Immature natural killer cell (primary cell): ENCODE results near the gene DIO3. TPM values are rescaled to one million over a fixed set of nuclear protein-coding genes. Genes with fewer than 3 reads are reported as not detected.

Experiments
- DNase-seq, 3 donors: peaks; one replicate each; pipeline ENCODE4 v3.0.0; 2022; ENCODE audit warnings: mixed read lengths in 1 of 3
- H3K27ac Mint-ChIP-seq, 6 donors: one replicate each; pipeline ENCODE4 v1.8.0; 2020; ENCODE audit warnings: mixed read lengths in 6 of 6, mild to moderate bottlenecking in 5 of 6, inconsistent platforms in 4 of 6, moderate library complexity in 3 of 6
- H3K27me3 Mint-ChIP-seq, 3 donors: one replicate each; pipeline ENCODE4 v1.8.0; 2020 to 2021; ENCODE audit warnings: low read depth in 3 of 3, mild to moderate bottlenecking in 3 of 3, mixed read lengths in 3 of 3, moderate library complexity in 3 of 3, inconsistent platforms in 1 of 3
- H3K36me3 Mint-ChIP-seq, 3 donors: one replicate each; pipeline ENCODE4 v1.8.0; 2020; ENCODE audit warnings: mixed read lengths in 3 of 3, inconsistent platforms in 2 of 3, mild to moderate bottlenecking in 2 of 3
- H3K4me1 Mint-ChIP-seq, 2 donors: one replicate each; pipeline ENCODE4 v1.8.0; 2020; ENCODE audit warnings: inconsistent platforms in 2 of 2, mild to moderate bottlenecking in 2 of 2, mixed read lengths in 2 of 2, moderate library complexity in 1 of 2
- H3K4me3 Mint-ChIP-seq, 5 donors: one replicate each; pipeline ENCODE4 v1.8.0; 2020; ENCODE audit warnings: mild to moderate bottlenecking in 5 of 5, mixed read lengths in 5 of 5, inconsistent platforms in 3 of 5, moderate library complexity in 3 of 5
- H3K9me3 Mint-ChIP-seq, 6 donors: one replicate each; pipeline ENCODE4 v1.8.0; 2020; ENCODE audit warnings: mild to moderate bottlenecking in 6 of 6, mixed read lengths in 6 of 6, inconsistent platforms in 4 of 6, moderate library complexity in 3 of 6
- polyA plus RNA-seq, 3 donors: library from polyadenylated mRNA; unstranded; fragments of 300-500 nt; fragmentation: Illumina TruSeq; gene quantifications; one replicate each; pipeline ENCODE4 v1.2.3, GENCODE V29; 2021

Gene DIO3
- not detected for polyA plus RNA-seq

DNA sequence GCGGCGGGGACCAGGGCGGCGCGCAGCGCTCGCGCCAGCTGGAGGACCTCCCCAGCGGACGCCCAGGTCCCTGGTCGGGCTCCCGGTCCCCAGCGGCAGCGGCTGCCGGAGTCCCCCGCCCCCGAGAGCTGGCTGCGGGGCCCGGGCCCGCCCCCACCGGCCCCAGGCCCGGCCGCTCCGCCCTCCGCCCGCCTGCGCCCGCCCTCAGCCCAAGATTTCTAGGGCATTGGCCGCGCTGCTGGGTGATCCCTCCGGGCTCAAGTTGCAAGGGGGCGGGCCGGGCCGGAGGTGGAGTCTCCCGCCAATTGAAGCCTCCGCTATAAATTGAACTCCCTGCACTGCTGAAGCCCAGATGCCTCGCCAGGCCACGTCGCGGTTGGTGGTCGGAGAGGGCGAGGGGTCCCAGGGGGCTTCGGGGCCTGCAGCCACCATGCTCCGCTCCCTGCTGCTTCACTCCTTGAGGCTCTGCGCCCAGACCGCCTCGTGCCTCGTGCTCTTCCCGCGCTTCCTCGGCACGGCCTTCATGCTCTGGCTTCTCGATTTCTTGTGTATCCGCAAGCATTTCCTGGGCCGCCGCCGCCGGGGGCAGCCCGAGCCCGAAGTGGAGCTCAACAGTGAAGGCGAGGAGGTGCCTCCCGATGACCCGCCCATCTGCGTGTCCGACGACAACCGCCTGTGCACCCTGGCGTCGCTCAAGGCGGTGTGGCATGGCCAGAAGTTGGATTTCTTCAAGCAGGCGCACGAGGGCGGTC, at the start of gene DIO3:
Gene DIO3 (plus strand): TSS at position 351 of the 752 bp plus-strand sequence.
- no peak for DNase-seq
- H3K9me3 Mint-ChIP-seq, result peaks cover 0 to 8% (median 7%) of the 10 kb centered on the region in 6 donors
- no peak within 1 kb of the TSS for H3K27ac Mint-ChIP-seq
- peaks cover 0 to 5% of the 10 kb centered on the region in 2 donors for H3K4me1 Mint-ChIP-seq
- H3K27me3 Mint-ChIP-seq, result peaks cover 25 to 31% (median 27%) of the 10 kb centered on the region in 3 donors
- peak within 1 kb of the TSS in 2 of 5 donors; percentile 56 to 59 for H3K4me3 Mint-ChIP-seq
- peaks cover 0 to 3% (median 0%) of the 10 kb centered on the region in 3 donors for H3K36me3 Mint-ChIP-seq

DNA sequence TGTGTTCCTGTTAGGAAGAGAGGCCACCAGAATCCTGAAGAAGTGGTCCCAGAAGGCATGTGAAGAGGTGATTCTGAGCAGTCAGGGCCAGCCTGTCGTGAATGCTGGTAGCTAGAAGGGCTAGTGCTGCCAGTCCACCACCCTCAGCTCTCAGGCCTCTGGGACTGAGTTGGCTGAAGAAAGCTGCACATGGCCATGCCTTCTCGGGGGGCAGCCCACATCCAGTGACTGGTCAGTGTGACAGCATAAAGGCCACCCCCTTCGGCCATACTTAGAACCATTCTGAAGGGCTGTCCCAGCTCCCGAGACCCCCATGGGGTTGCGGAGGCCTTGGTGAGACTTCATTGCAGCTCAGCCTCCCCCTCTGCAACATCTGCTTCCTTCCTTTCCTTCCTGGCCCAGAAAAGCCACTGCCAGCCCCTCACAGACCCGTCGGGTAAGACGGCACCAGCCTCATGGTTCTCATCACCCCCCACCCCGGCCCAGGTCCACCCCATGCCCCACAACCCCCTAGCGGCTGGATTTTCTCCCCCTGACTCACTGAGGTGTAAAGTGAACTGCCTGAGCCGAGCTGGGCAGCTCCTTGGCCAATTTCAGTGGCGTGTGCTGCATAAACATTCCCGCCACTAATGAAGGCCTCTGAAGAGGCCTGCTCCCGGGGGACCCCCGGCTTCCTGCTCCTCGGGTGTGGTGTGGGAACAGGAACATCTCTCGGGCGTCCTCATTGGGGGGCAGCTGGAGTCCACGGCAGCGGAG, 49.5 kb upstream of the DIO3 start:
- Mint-ChIP-seq H3K9me3 (peaks cover 0 to 3% (median 0%) of the 10 kb centered on the region in 6 donors), H3K4me1 (no peaks in the 10 kb centered on the region), H3K27me3 (peaks cover 0 to 7% (median 4%) of the 10 kb centered on the region in 3 donors), H3K4me3 (no peak overlapping the region), H3K36me3 (no peaks in the 10 kb centered on the region), H3K27ac (peak overlapping the region in 2 of 6 donors; percentile 1 to 16)
- DNase-seq, result no peak

DNA sequence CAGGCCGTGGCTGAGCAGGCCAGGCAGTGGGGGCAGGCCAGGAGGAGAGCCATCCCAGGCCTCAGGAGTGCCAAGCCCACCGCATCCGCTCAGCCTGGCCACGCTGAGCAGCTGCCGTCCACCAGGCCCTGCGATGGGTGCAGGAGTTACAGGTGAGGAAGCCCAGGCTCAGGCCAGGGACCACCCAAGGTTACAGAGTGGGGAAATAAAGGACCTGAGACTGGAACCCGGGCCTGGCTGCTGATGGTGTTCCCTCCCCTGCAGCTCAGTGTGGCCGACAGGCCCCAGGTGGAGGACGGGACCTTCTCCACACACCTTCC, 49.0 kb upstream of the DIO3 start:
- H3K9me3 Mint-ChIP-seq, result peaks cover 0 to 2% (median 0%) of the 10 kb centered on the region in 6 donors
- no peak overlapping the region for H3K4me3 Mint-ChIP-seq
- peaks cover 0 to 7% (median 4%) of the 10 kb centered on the region in 3 donors for H3K27me3 Mint-ChIP-seq
- no peak for DNase-seq
- H3K27ac Mint-ChIP-seq, result no peak overlapping the region
- no peaks in the 10 kb centered on the region for H3K4me1 Mint-ChIP-seq
- no peaks in the 10 kb centered on the region for H3K36me3 Mint-ChIP-seq

DNA sequence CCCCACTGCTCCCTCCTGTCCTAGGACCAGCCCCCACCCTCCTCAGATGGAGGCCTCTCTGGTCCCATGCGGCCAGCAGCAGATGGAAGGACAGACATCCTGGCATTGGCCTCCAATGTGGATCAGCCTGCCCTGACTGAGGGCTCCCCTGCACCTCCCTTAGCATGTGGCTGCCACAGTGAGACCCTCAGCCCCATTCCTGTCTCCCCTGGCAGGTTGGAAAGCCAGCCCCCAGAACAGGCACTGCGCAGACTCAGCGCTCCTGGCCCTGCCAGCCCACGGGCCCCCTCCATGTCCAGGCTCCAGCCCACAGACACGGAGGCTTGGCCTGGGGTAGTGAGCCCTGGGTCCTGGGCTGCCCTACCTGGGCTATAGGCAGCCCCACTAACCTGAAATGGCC, 47.2 kb upstream of the DIO3 start:
- Mint-ChIP-seq H3K4me1 (no peaks in the 10 kb centered on the region), H3K4me3 (no peak overlapping the region), H3K9me3 (no peaks in the 10 kb centered on the region), H3K27me3 (peaks cover 0 to 2% (median 0%) of the 10 kb centered on the region in 3 donors), H3K36me3 (no peaks in the 10 kb centered on the region), H3K27ac (no peak overlapping the region)
- no peak for DNase-seq

DNA sequence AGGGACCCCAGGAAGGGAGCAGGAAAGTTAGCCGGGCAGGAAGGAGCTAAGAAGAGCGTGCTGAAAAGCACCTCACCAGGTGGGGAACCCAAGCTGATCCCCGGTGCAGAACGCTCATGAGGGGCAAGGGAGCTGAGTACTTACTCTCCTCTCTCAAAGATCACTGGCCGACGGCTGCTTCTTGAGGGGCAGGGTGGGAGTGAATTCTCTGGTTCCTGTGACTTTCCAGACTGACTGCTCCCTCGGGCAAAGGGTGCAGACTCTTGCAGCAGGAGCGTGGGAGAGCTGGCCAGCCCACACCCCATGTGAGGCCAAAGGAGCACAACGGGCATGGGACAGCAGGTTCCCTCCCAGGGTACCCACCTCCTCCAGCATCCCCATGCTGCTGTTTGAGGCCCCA, 44.9 kb upstream of the DIO3 start:
- Mint-ChIP-seq H3K9me3 (no peaks in the 10 kb centered on the region), H3K4me1 (no peaks in the 10 kb centered on the region), H3K36me3 (no peaks in the 10 kb centered on the region), H3K27ac (no peak overlapping the region), H3K4me3 (no peak overlapping the region), H3K27me3 (peaks cover 0 to 1% (median under 1%) of the 10 kb centered on the region in 3 donors)
- DNase-seq, result no peak

DNA sequence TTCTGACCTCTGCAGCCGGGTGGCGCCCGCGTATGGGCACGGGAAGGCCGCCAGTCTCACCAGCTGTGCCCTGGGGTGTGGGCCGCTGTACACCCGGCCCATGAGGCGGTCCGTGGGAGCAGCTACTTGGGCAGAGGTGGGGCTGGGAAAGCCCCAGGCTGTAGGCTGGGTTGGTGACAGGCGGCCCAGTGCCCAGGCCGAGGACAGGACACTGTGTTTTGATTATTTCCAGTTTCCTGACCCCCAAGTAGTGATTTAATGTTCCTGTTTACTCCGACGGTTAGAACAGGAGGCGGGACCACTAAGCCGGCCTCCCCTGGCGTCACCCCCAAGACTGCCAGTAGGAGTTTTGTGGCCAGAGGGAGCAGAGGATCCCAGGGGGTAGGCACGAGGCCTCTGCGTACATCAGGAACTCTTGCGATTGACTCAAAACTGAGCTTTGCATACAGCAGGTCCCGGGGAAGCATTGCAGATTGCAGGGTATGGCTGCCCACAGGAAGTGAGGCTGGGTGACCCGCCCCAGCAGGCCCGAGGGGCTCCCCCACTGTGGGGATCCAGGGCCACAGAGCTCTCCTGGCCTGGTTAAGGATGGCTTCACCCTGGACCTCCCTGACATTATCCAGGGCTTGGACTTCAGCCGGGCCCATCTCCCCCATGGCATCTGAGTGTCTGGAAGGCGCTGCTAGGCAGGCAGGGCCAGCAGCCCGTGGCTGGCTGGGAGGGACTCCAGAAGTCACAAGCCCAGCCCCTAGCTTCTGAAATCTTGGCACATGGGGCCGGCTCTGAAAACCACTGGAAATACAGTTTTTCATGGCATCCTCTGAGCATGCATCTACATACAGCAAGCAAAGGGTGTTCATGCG, 42.5 kb upstream of the DIO3 start:
- Mint-ChIP-seq H3K27ac (no peak overlapping the region), H3K9me3 (no peaks in the 10 kb centered on the region), H3K4me1 (no peaks in the 10 kb centered on the region), H3K36me3 (no peaks in the 10 kb centered on the region), H3K4me3 (no peak overlapping the region), H3K27me3 (peaks cover 0 to 6% (median 0%) of the 10 kb centered on the region in 3 donors)
- DNase-seq, result no peak

DNA sequence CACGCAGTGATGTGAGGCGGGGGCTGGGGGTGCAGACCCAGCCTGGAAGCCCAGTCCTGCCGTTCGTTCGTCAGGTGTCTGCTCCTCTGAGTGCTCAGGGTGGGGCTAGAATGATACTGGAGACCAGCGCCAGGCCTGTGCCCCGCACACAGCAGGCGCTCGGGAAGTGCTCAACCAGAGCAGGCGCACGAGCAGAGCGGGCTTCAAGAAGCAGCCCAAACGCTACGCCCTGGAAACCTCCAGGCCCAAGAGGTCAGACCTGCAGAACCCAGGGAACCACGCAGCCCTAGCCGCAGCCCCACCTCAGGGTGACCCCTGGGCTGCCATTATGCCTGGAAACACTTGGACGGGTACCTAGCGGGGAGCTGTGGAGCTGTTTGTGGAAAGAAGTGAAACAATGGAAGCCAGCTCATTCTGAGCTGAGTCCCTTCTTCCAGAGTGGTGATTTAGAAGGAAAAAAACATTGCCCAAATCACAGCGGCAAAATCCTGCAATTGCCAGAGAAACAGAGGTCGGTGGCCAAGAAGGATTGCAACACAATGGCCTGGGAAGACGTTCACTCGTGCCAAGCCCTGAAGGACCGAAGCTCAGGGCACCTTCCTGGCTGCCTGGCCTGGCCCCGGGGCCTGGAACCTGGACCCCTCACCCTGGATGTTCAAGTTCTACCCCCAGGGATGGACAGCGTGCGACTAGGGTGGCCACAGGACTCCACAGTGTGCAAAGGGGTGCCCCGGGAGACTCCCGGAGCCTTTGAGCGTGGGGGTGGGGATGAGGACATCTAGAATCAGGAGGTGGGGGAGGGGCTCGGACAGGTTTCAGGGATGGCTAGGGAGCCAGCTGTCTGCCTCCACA, 40.4 kb upstream of the DIO3 start:
- Mint-ChIP-seq H3K4me1 (no peaks in the 10 kb centered on the region), H3K4me3 (no peak overlapping the region), H3K27ac (no peak overlapping the region), H3K36me3 (no peaks in the 10 kb centered on the region), H3K9me3 (no peaks in the 10 kb centered on the region), H3K27me3 (peaks cover 0 to 8% (median 3%) of the 10 kb centered on the region in 3 donors)
- no peak for DNase-seq

DNA sequence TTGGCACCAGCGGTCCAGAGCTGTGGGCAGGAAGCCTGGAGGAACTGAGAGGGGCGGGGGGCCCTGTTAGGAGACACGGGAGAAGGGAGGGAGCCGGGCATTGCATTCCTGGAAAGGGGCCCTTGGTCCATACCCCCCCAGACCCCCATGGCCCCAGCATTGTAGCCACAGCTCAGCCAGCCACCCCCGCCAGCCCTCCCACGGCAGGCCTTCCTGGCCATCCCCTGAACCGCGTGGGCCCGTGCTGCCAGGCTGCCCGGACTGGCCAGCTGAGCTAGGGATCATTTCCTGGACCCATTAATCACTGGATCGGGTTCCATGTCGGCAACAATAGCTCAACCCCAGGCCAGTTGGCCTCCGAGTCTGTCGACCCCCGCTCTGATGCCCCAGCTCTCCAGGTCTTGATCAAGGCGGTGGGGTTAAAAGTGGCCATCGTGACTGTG, 39.8 kb upstream of the DIO3 start:
- no peak for DNase-seq
- no peaks in the 10 kb centered on the region for H3K36me3 Mint-ChIP-seq
- peaks cover 0 to 8% (median 3%) of the 10 kb centered on the region in 3 donors for H3K27me3 Mint-ChIP-seq
- no peak overlapping the region for H3K4me3 Mint-ChIP-seq
- H3K9me3 Mint-ChIP-seq, result no peaks in the 10 kb centered on the region
- no peaks in the 10 kb centered on the region for H3K4me1 Mint-ChIP-seq
- H3K27ac Mint-ChIP-seq, result no peak overlapping the region

DNA sequence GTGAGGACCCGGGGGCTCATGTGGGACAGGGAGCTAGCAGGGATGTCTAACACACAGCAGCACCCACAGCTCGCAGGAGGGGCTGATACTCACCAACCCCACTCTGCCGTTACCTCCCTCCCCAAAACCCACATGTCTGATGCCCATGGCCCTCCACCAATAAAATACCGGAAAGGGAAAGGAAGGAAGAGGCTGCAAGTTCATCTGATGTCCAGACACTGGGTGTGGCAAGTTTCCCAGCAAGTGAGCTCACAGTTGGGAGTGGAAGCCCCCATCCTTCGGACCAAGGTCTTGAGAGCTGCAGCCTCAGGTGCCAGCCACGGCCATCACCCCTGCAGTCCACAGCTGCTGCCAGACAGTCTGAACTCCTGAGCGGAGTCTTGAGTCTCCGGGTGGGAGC, 39.3 kb upstream of the DIO3 start:
- Mint-ChIP-seq H3K9me3 (no peaks in the 10 kb centered on the region), H3K4me3 (no peak overlapping the region), H3K27me3 (peaks cover 0 to 8% (median 3%) of the 10 kb centered on the region in 3 donors), H3K36me3 (no peaks in the 10 kb centered on the region), H3K4me1 (no peaks in the 10 kb centered on the region), H3K27ac (no peak overlapping the region)
- DNase-seq, result no peak

DNA sequence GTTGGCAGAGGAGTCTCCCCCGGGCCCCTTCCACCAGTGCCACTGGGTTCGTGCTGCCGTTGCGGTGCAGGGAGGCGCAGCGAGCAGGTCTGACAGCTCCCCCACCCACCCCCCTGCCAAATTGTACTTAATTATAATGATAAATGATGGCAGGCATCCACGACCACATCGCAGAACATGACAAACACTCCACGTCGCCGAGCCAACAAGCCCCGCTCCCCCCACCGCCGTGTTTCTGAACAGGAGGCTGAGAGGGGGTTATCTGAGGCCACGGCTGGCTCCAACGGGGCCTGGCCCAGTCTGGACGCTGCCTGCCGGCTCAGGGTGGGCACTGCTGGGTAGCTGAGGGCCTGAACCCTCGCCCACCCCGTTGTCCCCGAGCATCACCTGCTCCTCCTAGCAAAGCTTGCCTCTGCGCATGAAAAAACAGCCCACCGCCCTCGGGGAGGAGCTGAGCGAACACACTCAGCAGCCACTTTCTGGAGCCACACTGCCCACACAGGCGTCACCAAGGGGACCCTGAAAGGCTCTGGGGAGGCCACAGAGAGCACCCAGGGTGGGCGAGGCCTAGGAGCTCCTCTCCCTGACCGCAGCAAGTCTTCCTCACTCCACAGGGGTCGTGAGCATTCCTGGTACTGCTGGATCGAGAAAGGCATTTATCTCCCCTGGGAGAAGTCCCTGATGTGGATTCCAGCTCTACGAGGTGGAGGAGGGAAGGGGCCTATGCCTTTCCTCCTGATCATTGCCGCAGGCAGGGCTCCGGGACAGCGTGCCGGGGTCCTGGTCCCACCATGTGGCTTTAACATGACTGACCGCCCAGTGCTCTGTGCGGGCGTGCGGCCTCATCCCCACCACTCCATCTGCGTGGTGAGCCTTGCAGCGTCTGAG, 35.4 kb upstream of the DIO3 start:
- no peak for DNase-seq
- Mint-ChIP-seq H3K4me3 (no peak overlapping the region), H3K36me3 (peaks cover 0 to 3% (median 0%) of the 10 kb centered on the region in 3 donors), H3K9me3 (no peaks in the 10 kb centered on the region), H3K4me1 (peaks cover 2 to 10% of the 10 kb centered on the region in 2 donors), H3K27me3 (peaks cover 2 to 8% (median 5%) of the 10 kb centered on the region in 3 donors), H3K27ac (no peak overlapping the region)

DNA sequence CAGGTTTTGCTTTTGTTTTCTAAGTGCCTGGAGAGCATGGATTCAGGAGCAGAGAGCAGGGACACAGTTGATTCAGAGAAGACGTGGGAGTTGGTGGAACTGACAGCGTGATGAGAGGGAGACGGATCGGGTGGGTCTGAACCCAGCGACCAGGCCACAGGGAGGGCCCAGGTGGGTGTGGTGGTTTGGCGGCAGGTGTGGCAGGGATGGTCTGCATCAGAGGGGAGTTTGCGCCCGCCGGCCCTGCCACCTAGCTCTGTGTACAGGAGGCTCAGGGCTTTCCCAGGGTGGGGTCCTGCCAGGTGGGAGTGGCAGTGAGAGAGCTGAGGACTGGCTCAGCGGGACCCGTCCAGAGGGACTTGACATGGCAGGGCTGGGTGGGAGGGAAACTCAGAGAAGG, 33.3 kb upstream of the DIO3 start:
- peaks cover 2 to 11% of the 10 kb centered on the region in 2 donors for H3K4me1 Mint-ChIP-seq
- no peak overlapping the region for H3K4me3 Mint-ChIP-seq
- peak overlapping the region in 2 of 6 donors; percentile 22 to 60 for H3K27ac Mint-ChIP-seq
- no peaks in the 10 kb centered on the region for H3K9me3 Mint-ChIP-seq
- peaks cover 5 to 12% (median 5%) of the 10 kb centered on the region in 3 donors for H3K27me3 Mint-ChIP-seq
- no peak for DNase-seq
- peaks cover 0 to 3% (median 0%) of the 10 kb centered on the region in 3 donors for H3K36me3 Mint-ChIP-seq

DNA sequence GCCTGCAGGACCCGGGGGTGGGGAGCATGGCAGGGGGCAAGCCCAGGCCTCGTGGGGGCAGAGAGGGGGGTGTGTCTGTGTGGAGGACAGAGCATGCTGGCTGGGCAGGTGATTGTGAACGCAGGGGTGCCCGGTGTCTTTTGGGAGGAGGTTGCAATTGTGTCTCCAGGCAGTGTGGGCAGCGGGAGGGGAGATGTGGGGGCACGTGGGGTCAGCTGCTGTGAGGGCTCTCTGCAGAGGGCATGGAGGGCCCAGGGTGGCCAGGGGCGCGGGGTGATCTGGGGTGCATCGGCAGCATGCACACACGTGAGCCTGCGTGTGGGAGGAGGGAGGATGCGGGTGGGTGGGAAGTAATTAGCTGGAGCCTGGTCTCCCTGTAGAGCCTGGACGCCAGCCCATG, 32.2 kb upstream of the DIO3 start:
- DNase-seq, result no peak
- Mint-ChIP-seq H3K4me3 (no peak overlapping the region), H3K36me3 (peaks cover 0 to 3% (median 0%) of the 10 kb centered on the region in 3 donors), H3K4me1 (peaks cover 7 to 20% of the 10 kb centered on the region in 2 donors), H3K9me3 (no peaks in the 10 kb centered on the region), H3K27me3 (peaks cover 5 to 6% (median 5%) of the 10 kb centered on the region in 3 donors), H3K27ac (no peak overlapping the region)
